Activated B cell treated with CpG ODN at 0.5 μM for 24 hours (primary cell): ENCODE measurements around the gene TTLL12. TPM values are rescaled to one million over a fixed set of nuclear protein-coding genes. Genes with fewer than 3 reads are reported as not detected.

Experiments
- ATAC-seq: fragments of 200-7000 bp; cut with Tn5 transposase; one replicate; pipeline ENCODE4 v1.10.0; 2021; ENCODE audit warnings: low read depth, mild to moderate bottlenecking, moderate library complexity
- CTCF ChIA-PET: fragments of 350-600 bp; sonication (Branson Sonifier 250); formaldehyde crosslinking; loops from one replicate; lab custom pipeline; 2021; ENCODE audit warnings: antibody characterized with exemption; lab: Charles Lee
- POLR2A ChIA-PET: fragments of 350-600 bp; sonication (Branson Sonifier 250); formaldehyde crosslinking; loops from one replicate; lab custom pipeline; 2021; ENCODE audit warnings: antibody characterized with exemption; lab: Charles Lee
- DNase-seq: peaks from one replicate; pipeline ENCODE4 v3.0.0; 2022
- H3K27ac Mint-ChIP-seq: one replicate; pipeline ENCODE4 v1.8.0; 2020; ENCODE audit warnings: mixed read lengths
- H3K27me3 Mint-ChIP-seq: one replicate; pipeline ENCODE4 v1.8.0; 2021; ENCODE audit warnings: mixed read lengths
- H3K36me3 Mint-ChIP-seq: one replicate; pipeline ENCODE4 v1.8.0; 2021; ENCODE audit warnings: low read depth, mixed read lengths
- H3K4me1 Mint-ChIP-seq: one replicate; pipeline ENCODE4 v1.8.0; 2021; ENCODE audit warnings: mixed read lengths
- H3K4me3 Mint-ChIP-seq: one replicate; pipeline ENCODE4 v1.8.0; 2020; ENCODE audit warnings: mild to moderate bottlenecking, mixed read lengths
- H3K9me3 Mint-ChIP-seq: one replicate; pipeline ENCODE4 v1.8.0; 2020; ENCODE audit warnings: mixed read lengths
- intact Hi-C: fragments of 100-400 bp; cut with micrococcal nuclease; formaldehyde crosslinking; loops from one replicate; pipeline ENCODE4 v1.15.1; 2024
- total RNA-seq: library from RNA; stranded (reverse); gene quantifications from 2 replicates; pipeline ENCODE4 v1.2.3, GENCODE V29; 2022
- TF ChIP-seq, protein P1 (sequence below): fragments of 200-600 bp; IDR thresholded peaks from one replicate; pipeline ENCODE4 v1.8.0; 2022; ENCODE audit warnings: antibody characterized with exemption, mild to moderate bottlenecking

The TTLL12 gene
- total RNA-seq, 1 donor from 2014 or later, result 31.5 TPM

DNA sequence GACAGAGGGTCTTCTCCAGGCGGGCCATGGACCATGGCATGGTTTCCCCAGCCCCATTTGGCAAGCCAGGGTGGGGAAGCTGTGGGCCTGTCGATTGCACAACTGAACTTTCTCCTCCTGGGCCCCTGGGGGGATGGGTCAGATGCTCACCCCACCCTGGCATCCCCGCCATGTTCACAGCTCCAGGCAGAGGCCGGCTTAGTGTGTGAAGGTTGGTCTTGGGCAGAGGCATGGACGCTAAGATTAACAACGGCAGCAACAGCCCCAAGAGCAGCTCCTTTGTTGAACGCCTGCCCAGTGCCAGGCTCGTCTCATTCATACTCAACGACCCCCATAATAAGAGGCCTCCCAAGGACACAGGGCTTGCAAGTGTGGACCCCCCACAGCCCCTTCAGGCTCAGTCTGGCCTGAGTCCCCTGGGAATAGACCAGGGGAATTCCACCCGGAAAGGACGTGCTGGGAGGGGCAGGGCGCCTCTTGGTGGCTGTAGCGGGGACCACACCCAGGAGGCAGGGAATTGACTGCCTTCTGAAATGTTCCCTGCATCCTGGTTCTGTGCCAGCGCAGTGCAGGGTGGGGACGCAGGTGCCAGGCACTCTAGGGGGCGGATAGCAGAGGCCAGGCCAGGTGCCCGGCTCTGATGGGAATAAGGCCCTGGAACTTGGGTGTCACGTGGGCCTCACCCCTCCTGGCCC lies 27.3 kb downstream of the TTLL12 start:
- H3K4me3 Mint-ChIP-seq, result no peak overlapping the region
- peaks cover 21% of the 10 kb centered on the region for H3K4me1 Mint-ChIP-seq
- ChIA-PET CTCF (no interaction called here), POLR2A (interaction anchor here (1.1 kb wide), 1 partner anchor 28 kb away, joined by 3 read pairs; no protein-coding TSS in a partner anchor)
- intact Hi-C loops, result no loop called here
- DNase-seq, result no peak
- TF ChIP-seq, protein P1, sequence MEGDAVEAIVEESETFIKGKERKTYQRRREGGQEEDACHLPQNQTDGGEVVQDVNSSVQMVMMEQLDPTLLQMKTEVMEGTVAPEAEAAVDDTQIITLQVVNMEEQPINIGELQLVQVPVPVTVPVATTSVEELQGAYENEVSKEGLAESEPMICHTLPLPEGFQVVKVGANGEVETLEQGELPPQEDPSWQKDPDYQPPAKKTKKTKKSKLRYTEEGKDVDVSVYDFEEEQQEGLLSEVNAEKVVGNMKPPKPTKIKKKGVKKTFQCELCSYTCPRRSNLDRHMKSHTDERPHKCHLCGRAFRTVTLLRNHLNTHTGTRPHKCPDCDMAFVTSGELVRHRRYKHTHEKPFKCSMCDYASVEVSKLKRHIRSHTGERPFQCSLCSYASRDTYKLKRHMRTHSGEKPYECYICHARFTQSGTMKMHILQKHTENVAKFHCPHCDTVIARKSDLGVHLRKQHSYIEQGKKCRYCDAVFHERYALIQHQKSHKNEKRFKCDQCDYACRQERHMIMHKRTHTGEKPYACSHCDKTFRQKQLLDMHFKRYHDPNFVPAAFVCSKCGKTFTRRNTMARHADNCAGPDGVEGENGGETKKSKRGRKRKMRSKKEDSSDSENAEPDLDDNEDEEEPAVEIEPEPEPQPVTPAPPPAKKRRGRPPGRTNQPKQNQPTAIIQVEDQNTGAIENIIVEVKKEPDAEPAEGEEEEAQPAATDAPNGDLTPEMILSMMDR, result no peak
- H3K9me3 Mint-ChIP-seq, result no peaks in the 10 kb centered on the region
- no peaks in the 10 kb centered on the region for H3K27me3 Mint-ChIP-seq
- H3K27ac Mint-ChIP-seq, result no peak overlapping the region
- ATAC-seq, result no peak
- H3K36me3 Mint-ChIP-seq, result peaks cover 2% of the 10 kb centered on the region

GRCh38 chr22:43158778-43159483 lies 28.0 kb downstream of the TTLL12 start:
- POLR2A ChIA-PET, result interaction anchor here (1.1 kb wide), 1 partner anchor 29 kb away, joined by 3 read pairs; no protein-coding TSS in a partner anchor
- Mint-ChIP-seq H3K4me1 (peaks cover 17% of the 10 kb centered on the region), H3K36me3 (peaks cover 2% of the 10 kb centered on the region), H3K9me3 (no peaks in the 10 kb centered on the region), H3K27me3 (no peaks in the 10 kb centered on the region), H3K27ac (no peak overlapping the region), H3K4me3 (no peak overlapping the region)
- intact Hi-C loops, result no loop called here
- ATAC-seq, result no peak
- TF ChIP-seq, protein P1, result no peak
- CTCF ChIA-PET, result no interaction called here
- no peak for DNase-seq

GRCh38 chr22:43157874-43158546 lies 28.9 kb downstream of the TTLL12 start:
- intact Hi-C loops, result no loop called here
- ChIA-PET POLR2A (no interaction called here), CTCF (no interaction called here)
- DNase-seq, result no peak
- Mint-ChIP-seq H3K9me3 (no peaks in the 10 kb centered on the region), H3K4me1 (peaks cover 15% of the 10 kb centered on the region), H3K36me3 (peaks cover 2% of the 10 kb centered on the region), H3K27me3 (no peaks in the 10 kb centered on the region), H3K27ac (no peak overlapping the region), H3K4me3 (no peak overlapping the region)
- TF ChIP-seq, protein P1, result no peak
- ATAC-seq, result no peak

GRCh38 chr22:43156413-43156812 lies 30.5 kb downstream of the TTLL12 start:
- ATAC-seq (no peak), DNase-seq (no peak)
- TF ChIP-seq, protein P1, result no peak
- Mint-ChIP-seq H3K27me3 (no peaks in the 10 kb centered on the region), H3K4me3 (no peak overlapping the region), H3K9me3 (no peaks in the 10 kb centered on the region), H3K27ac (no peak overlapping the region), H3K36me3 (peaks cover 2% of the 10 kb centered on the region), H3K4me1 (peaks cover 24% of the 10 kb centered on the region)
- intact Hi-C loops, result no loop called here
- ChIA-PET CTCF (no interaction called here), POLR2A (no interaction called here)

GRCh38 chr22:43155789-43156188 lies 31.1 kb downstream of the TTLL12 start:
- ChIA-PET POLR2A (no interaction called here), CTCF (no interaction called here)
- intact Hi-C loops, result no loop called here
- Mint-ChIP-seq H3K27ac (no peak overlapping the region), H3K4me3 (no peak overlapping the region), H3K4me1 (peaks cover 29% of the 10 kb centered on the region), H3K36me3 (peaks cover 5% of the 10 kb centered on the region), H3K27me3 (no peaks in the 10 kb centered on the region), H3K9me3 (no peaks in the 10 kb centered on the region)
- ATAC-seq (no peak), DNase-seq (no peak)
- TF ChIP-seq, protein P1, result no peak
